SK-N-SH (cell line): Measurements from ENCODE around the gene C11orf58.

Source experiments
- GATA2 ChIP-seq: sonication (generic); formaldehyde crosslinking; IDR thresholded peaks from 2 replicates; pipeline ENCODE4 v1.5.0; 2020; ENCODE audit warnings: mild to moderate bottlenecking, missing genetic modification reagents
- JUND ChIP-seq: IDR thresholded peaks from 2 replicates; pipeline ENCODE4 v1.4.0; 2012
- NFIC ChIP-seq: IDR thresholded peaks from 2 replicates; pipeline ENCODE4 v1.4.0; 2012; ENCODE audit warnings: borderline replicate concordance
- POLR2AphosphoS5 ChIP-seq: IDR thresholded peaks from 2 replicates; pipeline ENCODE4 v1.6.1; 2012; ENCODE audit warnings: low read depth, low read length
- RAD21 ChIP-seq: IDR thresholded peaks from 2 replicates; pipeline ENCODE4 v1.6.1; 2012; ENCODE audit warnings: mild to moderate bottlenecking, low read length
- RCOR1 ChIP-seq: fragments of 150-350 bp; IDR thresholded peaks from 2 replicates; pipeline ENCODE4 v1.6.1; 2017; ENCODE audit warnings: antibody characterized with exemption, low read length
- REST ChIP-seq: IDR thresholded peaks from 2 replicates; pipeline ENCODE4 v1.6.1; 2012; ENCODE audit warnings: mild to moderate bottlenecking, low read depth, low read length, moderate library complexity
- RFX5 ChIP-seq: IDR thresholded peaks from 2 replicates; pipeline ENCODE4 v1.6.1; 2012; ENCODE audit warnings: mild to moderate bottlenecking, improper control_type of control experiment, low read length
- SIN3A ChIP-seq: IDR thresholded peaks from 2 replicates; pipeline ENCODE4 v1.6.1; 2012; ENCODE audit warnings: low read depth, mild to moderate bottlenecking, low read length, moderate library complexity, borderline replicate concordance
- SMC3 ChIP-seq: IDR thresholded peaks from 2 replicates; pipeline ENCODE4 v1.6.1; 2012; ENCODE audit warnings: low read depth, low read length, improper control_type of control experiment
- YY1 ChIP-seq: IDR thresholded peaks from 2 replicates; pipeline ENCODE4 v1.4.0; 2012; ENCODE audit warnings: low read depth, mild to moderate bottlenecking
- TF ChIP-seq, protein P1 (sequence below): IDR thresholded peaks from 2 replicates; pipeline ENCODE4; 2012
- TF ChIP-seq, protein P2 (sequence below): fragments of 200-600 bp; sonication (generic); IDR thresholded peaks from 2 replicates; pipeline ENCODE4 v1.6.1; 2017; ENCODE audit warnings: antibody characterized with exemption, mild to moderate bottlenecking, moderate library complexity
- TF ChIP-seq, protein P3 (sequence below): IDR thresholded peaks from 2 replicates; pipeline ENCODE4 v1.4.0; 2012; ENCODE audit warnings: low read depth

GRCh38 chr11:16758382-16759024, 20.1 kb downstream of the C11orf58 start:
- no peak for TF ChIP-seq REST
- TF ChIP-seq POLR2AphosphoS5, result no peak
- no peak for TF ChIP-seq RCOR1
- TF ChIP-seq GATA2, result no peak
- TF ChIP-seq NFIC, result no peak
- TF ChIP-seq, protein P1, sequence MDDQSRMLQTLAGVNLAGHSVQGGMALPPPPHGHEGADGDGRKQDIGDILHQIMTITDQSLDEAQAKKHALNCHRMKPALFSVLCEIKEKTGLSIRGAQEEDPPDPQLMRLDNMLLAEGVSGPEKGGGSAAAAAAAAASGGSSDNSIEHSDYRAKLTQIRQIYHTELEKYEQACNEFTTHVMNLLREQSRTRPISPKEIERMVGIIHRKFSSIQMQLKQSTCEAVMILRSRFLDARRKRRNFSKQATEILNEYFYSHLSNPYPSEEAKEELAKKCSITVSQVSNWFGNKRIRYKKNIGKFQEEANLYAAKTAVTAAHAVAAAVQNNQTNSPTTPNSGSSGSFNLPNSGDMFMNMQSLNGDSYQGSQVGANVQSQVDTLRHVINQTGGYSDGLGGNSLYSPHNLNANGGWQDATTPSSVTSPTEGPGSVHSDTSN, result no peak
- TF ChIP-seq RFX5, result no peak
- TF ChIP-seq JUND, result no peak
- TF ChIP-seq, protein P2, sequence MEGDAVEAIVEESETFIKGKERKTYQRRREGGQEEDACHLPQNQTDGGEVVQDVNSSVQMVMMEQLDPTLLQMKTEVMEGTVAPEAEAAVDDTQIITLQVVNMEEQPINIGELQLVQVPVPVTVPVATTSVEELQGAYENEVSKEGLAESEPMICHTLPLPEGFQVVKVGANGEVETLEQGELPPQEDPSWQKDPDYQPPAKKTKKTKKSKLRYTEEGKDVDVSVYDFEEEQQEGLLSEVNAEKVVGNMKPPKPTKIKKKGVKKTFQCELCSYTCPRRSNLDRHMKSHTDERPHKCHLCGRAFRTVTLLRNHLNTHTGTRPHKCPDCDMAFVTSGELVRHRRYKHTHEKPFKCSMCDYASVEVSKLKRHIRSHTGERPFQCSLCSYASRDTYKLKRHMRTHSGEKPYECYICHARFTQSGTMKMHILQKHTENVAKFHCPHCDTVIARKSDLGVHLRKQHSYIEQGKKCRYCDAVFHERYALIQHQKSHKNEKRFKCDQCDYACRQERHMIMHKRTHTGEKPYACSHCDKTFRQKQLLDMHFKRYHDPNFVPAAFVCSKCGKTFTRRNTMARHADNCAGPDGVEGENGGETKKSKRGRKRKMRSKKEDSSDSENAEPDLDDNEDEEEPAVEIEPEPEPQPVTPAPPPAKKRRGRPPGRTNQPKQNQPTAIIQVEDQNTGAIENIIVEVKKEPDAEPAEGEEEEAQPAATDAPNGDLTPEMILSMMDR, result no peak
- TF ChIP-seq SIN3A, result no peak
- no peak for TF ChIP-seq SMC3
- no peak for TF ChIP-seq YY1
- no peak for TF ChIP-seq RAD21
- TF ChIP-seq, protein P3, sequence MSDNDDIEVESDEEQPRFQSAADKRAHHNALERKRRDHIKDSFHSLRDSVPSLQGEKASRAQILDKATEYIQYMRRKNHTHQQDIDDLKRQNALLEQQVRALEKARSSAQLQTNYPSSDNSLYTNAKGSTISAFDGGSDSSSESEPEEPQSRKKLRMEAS, result no peak
